HG03095 (cell line): ENCODE data around the gene MYOD1.

Experiments used
- ATAC-seq: cut with Tn5 transposase; IDR thresholded peaks from one replicate; pipeline ENCODE4 v1.9.1; 2021; ENCODE audit warnings: moderate library complexity; ENCODE audit not compliant: unreplicated experiment

The MYOD1 gene

DNA sequence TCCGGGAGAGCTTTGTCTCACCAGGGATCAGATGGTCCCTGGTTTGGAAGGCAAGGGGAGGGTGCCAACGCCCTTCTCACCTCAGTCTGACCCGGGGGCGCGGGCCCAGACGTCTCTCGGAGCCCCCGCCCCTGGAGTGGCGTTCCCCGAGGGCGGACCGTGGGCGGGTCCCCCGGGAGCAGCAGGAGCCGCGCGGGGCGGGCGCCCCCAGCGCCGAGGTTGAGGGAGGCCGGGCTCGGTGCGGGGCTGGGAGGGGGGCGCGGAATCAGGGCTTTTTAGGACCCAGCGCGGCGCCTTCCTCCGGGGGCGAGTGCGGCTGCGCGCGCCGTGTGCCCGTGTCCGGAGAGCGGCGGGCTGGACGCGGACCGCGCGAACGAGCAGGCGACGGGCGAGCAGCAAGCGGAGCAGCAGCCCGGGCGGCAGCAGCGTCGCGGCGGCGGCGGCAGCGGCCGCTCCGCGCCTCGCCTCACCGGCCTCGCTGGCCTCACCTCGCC, 15.1 kb downstream of the MYOD1 start, which contains the start of gene KCNC1:
Gene KCNC1, plus strand, starts transcription at position 364 of the 494 bp plus-strand sequence. CDS start 1,222 bp downstream, outside the sequence.
- no peak for ATAC-seq

- no peak for ATAC-seq
Measured at GRCh38 chr11:17734986-17735817, 15.8 kb downstream of the MYOD1 start.

DNA sequence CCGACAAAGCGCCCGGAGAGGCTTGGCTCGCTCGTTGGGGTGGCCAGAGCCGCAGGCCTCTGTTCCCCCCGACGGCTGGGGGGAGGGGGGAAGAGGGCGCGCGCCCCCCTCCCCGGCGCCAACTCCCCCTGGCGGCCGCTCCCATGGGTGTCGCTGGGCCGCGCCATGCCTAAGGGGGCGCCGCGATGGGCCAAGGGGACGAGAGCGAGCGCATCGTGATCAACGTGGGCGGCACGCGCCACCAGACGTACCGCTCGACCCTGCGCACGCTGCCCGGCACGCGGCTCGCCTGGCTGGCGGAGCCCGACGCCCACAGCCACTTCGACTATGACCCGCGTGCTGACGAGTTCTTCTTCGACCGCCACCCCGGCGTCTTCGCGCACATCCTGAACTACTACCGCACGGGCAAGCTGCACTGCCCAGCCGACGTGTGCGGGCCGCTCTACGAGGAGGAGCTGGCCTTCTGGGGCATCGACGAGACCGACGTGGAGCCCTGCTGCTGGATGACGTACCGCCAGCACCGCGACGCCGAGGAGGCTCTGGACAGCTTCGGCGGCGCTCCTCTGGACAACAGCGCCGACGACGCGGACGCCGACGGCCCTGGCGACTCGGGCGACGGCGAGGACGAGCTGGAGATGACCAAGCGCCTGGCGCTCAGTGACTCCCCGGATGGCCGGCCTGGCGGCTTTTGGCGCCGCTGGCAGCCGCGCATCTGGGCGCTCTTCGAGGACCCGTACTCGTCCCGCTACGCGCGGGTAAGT, 16.6 kb downstream of the MYOD1 start:
- ATAC-seq: no peak

GRCh38 chr11:17736579-17736893, 17.2 kb downstream of the MYOD1 start:
- ATAC-seq: no peak

DNA sequence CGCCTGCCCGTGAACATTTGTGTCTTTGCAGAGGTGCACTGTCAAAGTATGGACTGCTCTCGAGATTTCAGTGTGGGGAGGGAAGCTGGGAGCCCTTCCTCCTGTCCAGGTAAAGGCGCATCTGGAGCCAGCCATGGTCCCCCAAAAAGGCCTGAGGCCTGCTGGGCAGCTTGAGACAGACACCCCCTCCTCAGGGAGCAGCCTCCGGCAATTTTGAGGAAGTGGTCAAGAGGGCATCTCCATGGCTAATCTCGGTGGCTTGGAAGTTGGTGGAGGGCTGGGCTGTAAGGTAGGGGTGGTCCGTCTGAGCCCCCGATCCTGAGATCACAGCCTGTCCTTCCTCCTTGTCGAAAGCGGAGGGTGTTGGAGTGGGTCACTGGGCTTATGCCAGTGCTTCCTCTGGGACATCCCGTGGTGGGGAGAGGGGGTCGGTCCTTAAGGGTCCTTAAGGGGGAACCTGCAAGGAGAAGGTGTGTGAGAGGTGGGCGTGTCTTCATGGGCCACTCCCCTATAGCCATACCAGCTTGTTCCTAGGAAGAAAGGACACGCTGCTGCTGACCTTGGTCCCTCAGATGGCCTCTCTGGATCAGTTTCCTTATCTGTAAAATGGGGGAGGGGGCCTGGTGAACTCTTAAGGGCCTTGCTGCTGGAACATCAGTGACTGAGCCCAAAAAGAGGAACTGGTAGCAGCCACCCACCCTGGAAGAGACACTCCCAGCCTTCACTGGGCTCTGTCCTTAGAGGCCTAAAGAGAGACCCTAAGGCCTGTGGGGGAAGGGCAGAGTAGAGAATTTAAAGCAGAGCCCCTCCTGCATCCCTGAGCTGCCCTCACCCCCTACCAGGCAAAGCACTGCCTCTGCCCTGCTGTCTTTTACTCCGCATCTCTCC, 17.8 kb downstream of the MYOD1 start:
- no peak for ATAC-seq

DNA sequence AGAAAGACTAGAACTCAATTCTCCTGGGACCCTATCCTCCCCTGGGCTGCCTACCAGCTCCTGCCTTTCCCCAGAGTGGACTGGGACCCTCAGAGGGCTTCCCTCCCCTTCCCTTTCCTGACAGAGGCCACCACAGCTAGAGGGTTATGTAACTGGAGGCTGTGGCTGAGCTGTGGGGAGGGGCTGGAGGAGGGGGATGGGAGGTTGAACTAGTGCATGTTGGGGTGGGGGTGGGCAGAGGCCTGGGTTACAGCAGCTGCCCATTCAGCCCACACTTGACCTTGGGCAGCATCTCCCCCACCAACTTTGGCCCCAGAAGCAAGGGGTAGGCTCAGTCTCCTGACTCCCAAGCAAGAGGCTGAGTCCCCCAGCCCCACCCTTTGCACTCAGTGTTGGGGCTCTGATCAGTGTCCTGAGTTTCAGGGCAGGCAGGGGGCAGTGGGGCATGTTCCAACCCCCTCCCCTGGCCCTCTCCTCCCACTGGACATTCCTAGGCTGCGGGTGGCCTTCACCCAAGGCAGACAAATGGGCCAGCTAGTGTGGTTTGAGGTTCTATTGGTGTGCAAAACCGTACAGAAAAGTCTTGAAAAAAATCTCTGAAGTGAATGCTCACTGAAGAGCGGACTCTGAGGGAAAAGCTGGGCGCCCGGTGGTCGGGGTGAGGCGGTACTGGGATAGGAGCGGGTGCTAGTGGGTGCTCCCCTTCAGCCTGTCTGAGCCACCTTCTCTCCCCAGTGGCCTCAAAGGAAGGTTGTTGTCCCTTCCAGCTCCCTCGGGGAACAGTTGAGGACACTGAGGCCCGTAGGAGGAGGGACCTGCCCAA, 19.0 kb downstream of the MYOD1 start:
- ATAC-seq: no peak

- no peak for ATAC-seq
Measured at GRCh38 chr11:17739945-17740338, 20.6 kb downstream of the MYOD1 start.

DNA sequence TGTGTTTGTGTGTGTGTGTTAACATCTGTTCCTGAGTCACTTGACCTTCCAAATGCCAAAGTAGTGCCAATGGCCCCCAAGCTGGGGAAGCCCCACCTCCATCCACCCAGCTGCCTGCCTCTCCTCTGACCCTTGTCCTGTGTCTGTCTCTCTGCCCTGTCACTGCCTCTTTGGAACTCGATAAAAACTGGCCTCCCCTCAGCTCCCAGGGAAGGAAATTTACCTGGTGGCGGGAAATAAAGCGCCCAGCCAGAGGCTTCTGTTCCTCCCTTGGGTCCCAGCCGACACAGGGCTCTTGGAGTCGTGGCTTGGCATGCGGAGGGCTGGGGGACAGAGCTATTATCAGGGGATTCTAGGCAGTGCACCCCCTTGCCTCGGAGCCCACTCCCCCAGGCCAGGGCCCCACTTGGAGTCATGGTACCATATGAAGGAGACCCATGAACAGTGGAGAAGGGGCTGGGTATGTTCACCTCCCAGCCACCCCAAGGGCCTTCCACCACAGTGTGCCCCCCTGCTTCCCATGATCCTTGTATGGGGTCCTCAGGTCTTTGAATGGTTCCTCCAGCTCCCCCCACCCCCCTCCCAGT, 21.4 kb downstream of the MYOD1 start:
- no peak for ATAC-seq

GRCh38 chr11:17741487-17741886, 22.1 kb downstream of the MYOD1 start:
- no peak for ATAC-seq

GRCh38 chr11:17742019-17742418, 22.6 kb downstream of the MYOD1 start:
- ATAC-seq: no peak

DNA sequence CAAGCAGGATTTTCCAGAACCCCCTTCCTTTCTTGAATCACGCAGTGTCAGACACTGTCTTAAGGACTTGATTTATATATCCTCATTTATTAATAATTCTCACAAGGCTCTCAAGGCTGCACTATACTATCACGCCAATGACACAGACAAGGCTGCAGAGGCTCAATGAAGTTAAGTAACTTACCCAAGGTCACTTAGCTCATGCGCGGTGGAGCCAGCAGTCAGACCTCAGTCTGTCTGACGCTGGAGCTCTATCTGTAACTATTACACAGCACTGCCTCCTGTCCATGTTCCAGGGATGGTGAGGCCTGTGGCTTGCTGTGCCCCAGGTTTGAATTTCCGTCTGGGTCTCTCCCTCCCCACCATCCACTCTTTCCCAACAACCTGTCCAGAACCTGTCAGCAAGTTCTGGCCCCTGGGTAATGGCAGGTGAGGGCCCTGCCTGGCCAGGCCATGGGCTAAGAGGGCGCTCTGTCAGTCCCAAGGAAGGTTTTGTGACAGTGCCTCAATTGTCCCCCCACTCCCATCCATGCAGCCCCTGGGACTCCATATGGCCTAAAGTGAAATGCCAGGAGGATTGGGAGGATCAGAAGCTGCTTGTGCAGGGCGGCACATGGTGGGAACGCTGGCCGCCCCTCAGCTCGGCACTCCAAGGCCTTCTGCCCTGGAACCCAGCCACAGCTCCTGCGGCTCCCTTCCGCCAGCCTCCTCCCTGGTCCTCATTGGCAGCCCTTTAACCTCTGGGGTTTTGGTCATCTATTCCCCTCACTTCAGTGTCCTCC, 23.8 kb downstream of the MYOD1 start:
- no peak for ATAC-seq

GRCh38 chr11:17743808-17744119, 24.4 kb downstream of the MYOD1 start:
- ATAC-seq: no peak

DNA sequence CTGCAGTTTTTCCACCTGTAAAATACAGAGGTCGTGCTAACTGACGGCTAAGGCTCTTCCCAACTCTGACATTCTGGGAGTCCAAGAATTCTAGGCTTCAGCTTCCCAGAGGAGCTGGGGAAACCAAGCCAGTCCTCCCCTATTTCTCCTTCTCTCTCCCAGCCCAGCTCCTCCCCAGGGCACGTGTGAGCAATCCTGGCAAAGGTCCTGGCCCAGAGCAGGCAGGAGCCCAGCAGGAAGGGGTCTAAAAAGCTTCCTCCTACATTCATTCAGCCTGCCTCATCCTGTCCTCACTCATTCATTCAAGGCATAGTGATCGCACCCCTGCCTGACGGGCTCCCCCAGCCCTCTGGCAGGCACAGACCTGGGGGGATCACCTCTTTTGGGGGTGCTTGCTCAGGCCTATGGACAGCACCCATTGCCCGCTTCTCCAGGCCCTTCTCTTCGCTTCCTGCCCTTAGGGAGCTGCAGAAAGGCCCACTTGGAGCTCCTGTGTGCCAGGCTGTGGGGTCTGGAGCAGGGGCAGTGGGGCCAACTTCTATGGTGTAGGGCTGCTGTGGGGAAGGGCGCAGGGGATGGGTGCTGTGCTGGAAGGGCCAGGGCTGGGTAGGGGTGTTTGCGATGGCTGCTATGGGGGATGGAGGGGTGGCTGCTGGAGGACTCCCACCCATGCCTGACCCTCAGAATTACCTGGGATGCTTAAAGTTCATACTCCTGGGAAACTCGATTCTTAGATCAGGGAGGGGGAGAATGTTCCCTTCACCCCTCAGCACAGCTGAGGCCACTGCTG, 25.0 kb downstream of the MYOD1 start:
- ATAC-seq: no peak

DNA sequence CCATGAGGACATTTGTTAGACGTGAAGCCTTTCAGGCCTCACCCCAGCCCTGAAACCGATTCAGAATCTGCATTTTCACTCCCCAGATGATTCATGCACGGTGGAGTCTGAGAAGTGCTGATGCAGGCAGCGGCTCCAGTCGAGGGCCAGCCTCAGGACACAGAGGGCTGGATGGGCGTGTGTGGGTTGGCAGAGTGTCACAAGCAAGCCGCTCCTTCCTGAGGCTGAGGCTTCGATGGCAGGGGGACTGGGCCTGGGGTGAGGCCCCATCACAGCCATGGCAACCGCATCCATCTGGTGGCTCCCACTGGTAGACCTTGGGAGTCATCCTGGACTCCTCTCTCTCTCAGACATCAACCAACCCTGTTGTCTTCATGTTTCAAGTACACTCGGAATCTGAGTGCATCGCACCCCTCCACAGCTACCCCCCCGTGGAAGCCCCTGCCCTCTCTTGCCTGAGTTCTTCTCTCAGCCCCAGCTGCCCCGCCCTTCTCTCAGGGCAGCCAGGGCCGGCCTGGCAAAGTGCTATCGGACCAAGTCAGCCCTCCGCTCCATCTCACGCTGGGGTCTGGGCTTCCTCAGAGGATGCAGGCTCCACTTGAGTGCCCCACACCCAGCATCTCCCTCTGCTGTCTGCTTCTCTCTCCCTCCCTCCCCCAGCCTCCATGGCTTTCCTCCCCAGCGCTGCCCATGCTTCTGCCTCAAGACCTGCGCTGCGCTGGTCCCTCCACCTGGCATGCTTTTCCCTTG, 25.8 kb downstream of the MYOD1 start:
- no peak for ATAC-seq

- ATAC-seq: no peak
Measured at GRCh38 chr11:17746096-17746495, 26.7 kb downstream of the MYOD1 start.

DNA sequence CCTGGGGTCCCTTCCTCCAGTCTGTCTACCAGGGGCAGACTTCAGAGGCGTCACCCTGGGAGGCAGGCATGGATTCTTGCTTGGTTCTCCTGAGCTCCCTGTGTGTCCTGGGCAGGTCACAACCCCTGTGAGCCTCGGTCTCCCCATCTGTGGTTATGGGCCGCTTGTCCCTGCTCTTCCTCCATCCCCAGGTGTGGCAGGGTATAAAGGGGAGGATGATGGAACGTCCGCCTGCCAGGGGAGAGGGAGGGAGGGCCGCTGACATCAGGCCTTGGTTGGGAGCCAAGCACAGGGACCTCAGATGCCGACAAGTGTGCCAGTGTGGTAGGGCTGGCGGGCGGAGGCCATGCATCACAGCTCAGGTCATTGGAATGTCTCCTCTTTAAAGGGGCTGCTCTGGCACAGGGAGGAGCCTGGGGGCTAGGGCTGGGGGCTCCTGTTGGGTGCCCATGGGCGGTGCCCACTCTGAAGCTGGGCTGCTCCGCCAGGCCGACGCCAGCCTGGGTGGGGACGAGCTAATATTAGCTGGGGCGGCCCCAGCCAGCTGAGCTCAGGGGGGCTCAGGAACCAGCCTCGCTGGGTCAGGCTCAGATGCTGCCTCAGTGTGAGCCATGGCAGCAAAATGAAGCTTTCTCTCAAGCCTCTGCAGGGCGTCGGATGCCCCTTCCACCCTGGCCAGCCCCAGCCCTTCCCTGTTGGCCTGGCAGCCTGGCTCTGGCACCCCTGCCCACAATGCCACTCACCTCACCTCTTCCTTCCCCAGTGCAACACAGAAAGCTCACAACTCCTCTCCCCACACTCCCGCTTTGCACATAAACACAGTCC, 28.0 kb downstream of the MYOD1 start:
- no peak for ATAC-seq

DNA sequence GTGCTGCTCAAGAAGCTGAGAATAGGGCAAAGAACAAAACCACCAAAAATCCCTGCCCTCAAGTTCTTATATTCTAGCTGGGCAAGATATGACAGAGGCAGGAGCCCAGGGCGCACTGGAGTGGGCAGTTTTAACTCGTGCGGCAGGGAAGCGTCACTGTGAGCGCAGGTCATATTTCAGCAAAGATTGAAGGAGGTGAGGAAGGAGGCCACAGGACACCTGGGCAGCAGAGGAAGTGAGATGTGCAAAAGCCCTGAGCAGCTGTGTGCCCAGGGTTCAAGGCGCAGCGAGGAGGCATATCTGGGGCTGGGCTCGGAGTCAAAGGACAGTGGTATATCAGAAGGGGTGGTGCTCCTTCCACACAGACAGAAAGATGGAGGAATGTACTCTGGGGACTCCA, 28.7 kb downstream of the MYOD1 start:
- no peak for ATAC-seq
